ENCODE results near the gene SMG6.

SMG6 gene

GRCh38 chr17:2241823-2242222, 61.8 kb downstream of the SMG6 start:
- no peaks in the 10 kb centered on the region for H3K27me3 ChIP-seq (replicated peaks in 2 of 5; ENCODE audit: control insufficient read depth in 4 of 5, insufficient read depth in 5 of 5, low read length in 4 of 5)
- H3K4me3 ChIP-seq (ENCODE audit: control insufficient read depth in 1 of 7, extremely low read depth in 1 of 7, insufficient read depth in 4 of 7, low read depth in 2 of 7, low read length in 6 of 7) = no peak overlapping the region
- H3K4me1 ChIP-seq (ENCODE audit: control extremely low read depth in 1 of 4, control insufficient read depth in 4 of 4, insufficient read depth in 4 of 4, low read length in 3 of 4) = peaks cover 0 to 4% (median 0%) of the 10 kb centered on the region in 4 experiments
- no peaks in the 10 kb centered on the region for H3K9me3 ChIP-seq (ENCODE audit: control extremely low read depth in 1 of 5, control insufficient read depth in 4 of 5, insufficient read depth in 2 of 5, low read depth in 1 of 5, low read length in 4 of 5)
- H3K36me3 ChIP-seq (ENCODE audit: control insufficient read depth in 4 of 4, insufficient read depth in 4 of 4, low read length in 3 of 4) = peaks cover 7 to 40% (median 17%) of the 10 kb centered on the region in 4 experiments
- no peak overlapping the region for H3K27ac ChIP-seq (ENCODE audit: insufficient read depth in 1 of 2, low read depth in 1 of 2, low read length in 2 of 2, poor library complexity in 1 of 2, severe bottlenecking in 2 of 2)
- ChIA-PET CTCF (interaction anchor here (1.3 to 2.5 kb wide), 4 partner anchors 147 to 186 kb away, joined by 3 to 8 read pairs (median 6); partner anchors contain the start of gene HIC1), POLR2A (no interaction called here)
- 97% methylated on average over 5 of the region's 5 CpGs for WGBS (ENCODE audit: insufficient coverage)
- DNase-seq = no peak

DNA sequence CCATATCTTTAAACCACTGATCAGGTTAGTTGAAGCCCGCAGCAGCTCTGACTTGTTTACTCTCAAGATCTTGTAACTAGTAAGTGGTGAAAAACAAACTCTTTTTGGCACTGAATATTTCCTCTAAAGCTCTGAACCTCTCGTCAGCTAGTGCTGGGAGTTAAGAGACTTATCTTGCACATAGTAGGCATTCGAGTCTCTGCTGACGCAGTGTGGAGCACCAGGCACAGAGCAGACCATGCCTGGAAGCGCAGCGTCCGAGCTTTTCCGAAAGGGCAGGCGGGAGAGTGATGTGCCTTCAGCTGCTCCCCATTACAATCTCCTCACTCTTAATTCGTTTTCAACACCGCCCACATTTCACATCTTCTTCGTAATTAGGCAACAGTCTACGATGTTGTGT, 63.0 kb downstream of the SMG6 start:
- DNase-seq = no peak
- peaks cover 7 to 48% (median 18%) of the 10 kb centered on the region in 4 experiments for H3K36me3 ChIP-seq (ENCODE audit: control insufficient read depth in 4 of 4, insufficient read depth in 4 of 4, low read length in 3 of 4)
- no peak overlapping the region for H3K4me3 ChIP-seq (ENCODE audit: control insufficient read depth in 1 of 7, extremely low read depth in 1 of 7, insufficient read depth in 4 of 7, low read depth in 2 of 7, low read length in 6 of 7)
- H3K9me3 ChIP-seq (ENCODE audit: control extremely low read depth in 1 of 5, control insufficient read depth in 4 of 5, insufficient read depth in 2 of 5, low read depth in 1 of 5, low read length in 4 of 5) = no peaks in the 10 kb centered on the region
- peaks cover 0 to 4% (median 0%) of the 10 kb centered on the region in 4 experiments for H3K4me1 ChIP-seq (ENCODE audit: control extremely low read depth in 1 of 4, control insufficient read depth in 4 of 4, insufficient read depth in 4 of 4, low read length in 3 of 4)
- no peak overlapping the region for H3K27ac ChIP-seq (ENCODE audit: insufficient read depth in 1 of 2, low read depth in 1 of 2, low read length in 2 of 2, poor library complexity in 1 of 2, severe bottlenecking in 2 of 2)
- CTCF ChIA-PET = interaction anchor here (1.3 to 2.5 kb wide), 5 partner anchors 146 to 187 kb away, joined by 3 to 8 read pairs (median 3); partner anchors contain the start of gene HIC1
- WGBS (ENCODE audit: insufficient coverage) = 95% methylated on average over 10 of the region's 13 CpGs
- no peaks in the 10 kb centered on the region for H3K27me3 ChIP-seq (replicated peaks in 2 of 5; ENCODE audit: control insufficient read depth in 4 of 5, insufficient read depth in 5 of 5, low read length in 4 of 5)
- POLR2A ChIA-PET = no interaction called here

DNA sequence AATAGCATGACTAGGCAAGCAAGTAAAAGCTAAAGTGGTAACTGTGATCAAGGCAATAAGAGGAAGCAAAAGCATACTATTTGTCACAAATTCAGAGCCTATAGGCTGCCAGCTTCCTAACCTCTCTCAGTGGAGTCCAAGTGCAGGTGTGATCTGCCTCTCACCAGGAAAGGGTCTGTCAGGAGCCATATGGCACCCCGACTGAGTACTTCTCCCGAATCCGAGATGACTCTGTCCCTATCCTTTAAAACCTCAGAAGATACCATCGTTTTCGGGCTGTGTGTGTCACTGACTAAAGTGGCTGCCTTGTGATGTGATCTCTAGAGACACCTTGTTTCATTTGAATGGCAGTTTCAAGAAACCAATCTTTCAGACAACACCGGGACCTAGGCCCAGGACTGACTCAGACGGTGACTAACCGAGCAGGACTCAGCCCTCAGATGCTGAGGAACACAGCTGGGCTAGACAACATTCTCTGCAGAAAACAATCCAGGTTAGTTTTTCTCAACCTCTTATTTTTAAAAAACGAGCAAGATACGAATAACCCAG, 63.6 kb downstream of the SMG6 start:
- WGBS (ENCODE audit: insufficient coverage) = 93% methylated on average over 8 of the region's 10 CpGs
- DNase-seq = no peak
- H3K36me3 ChIP-seq (ENCODE audit: control insufficient read depth in 4 of 4, insufficient read depth in 4 of 4, low read length in 3 of 4) = peaks cover 10 to 52% (median 24%) of the 10 kb centered on the region in 4 experiments

GRCh38 chr17:2239170-2239551, 64.4 kb downstream of the SMG6 start:
- no peak overlapping the region for H3K4me3 ChIP-seq (ENCODE audit: control insufficient read depth in 1 of 7, extremely low read depth in 1 of 7, insufficient read depth in 4 of 7, low read depth in 2 of 7, low read length in 6 of 7)
- no peak overlapping the region for H3K27ac ChIP-seq (ENCODE audit: insufficient read depth in 1 of 2, low read depth in 1 of 2, low read length in 2 of 2, poor library complexity in 1 of 2, severe bottlenecking in 2 of 2)
- POLR2A ChIA-PET = no interaction called here
- H3K36me3 ChIP-seq (ENCODE audit: control insufficient read depth in 4 of 4, insufficient read depth in 4 of 4, low read length in 3 of 4) = peaks cover 12 to 52% (median 27%) of the 10 kb centered on the region in 4 experiments
- CTCF ChIA-PET = interaction anchor here (1.5 to 2.4 kb wide), 2 partner anchors 181 to 186 kb away, joined by 3 to 8 read pairs; no protein-coding TSS in a partner anchor
- H3K4me1 ChIP-seq (ENCODE audit: control extremely low read depth in 1 of 4, control insufficient read depth in 4 of 4, insufficient read depth in 4 of 4, low read length in 3 of 4) = peaks cover 0 to 4% (median 0%) of the 10 kb centered on the region in 4 experiments
- no peaks in the 10 kb centered on the region for H3K27me3 ChIP-seq (replicated peaks in 2 of 5; ENCODE audit: control insufficient read depth in 4 of 5, insufficient read depth in 5 of 5, low read length in 4 of 5)
- no peaks in the 10 kb centered on the region for H3K9me3 ChIP-seq (ENCODE audit: control extremely low read depth in 1 of 5, control insufficient read depth in 4 of 5, insufficient read depth in 2 of 5, low read depth in 1 of 5, low read length in 4 of 5)
- no CpG with 5 or more reads among the region's 2 CpGs for WGBS (ENCODE audit: insufficient coverage)
- DNase-seq = no peak

More for the DNA sequence above, 63.6 kb downstream of the SMG6 start:
- no peak overlapping the region for H3K27ac ChIP-seq (ENCODE audit: insufficient read depth in 1 of 2, low read depth in 1 of 2, low read length in 2 of 2, poor library complexity in 1 of 2, severe bottlenecking in 2 of 2)
- ChIA-PET CTCF (interaction anchor here (1.5 to 2.5 kb wide), 3 partner anchors 182 to 187 kb away, joined by 3 to 8 read pairs (median 8); partner anchors contain the start of gene HIC1), POLR2A (no interaction called here)
- no peaks in the 10 kb centered on the region for H3K27me3 ChIP-seq (replicated peaks in 2 of 5; ENCODE audit: control insufficient read depth in 4 of 5, insufficient read depth in 5 of 5, low read length in 4 of 5)
- H3K9me3 ChIP-seq (ENCODE audit: control extremely low read depth in 1 of 5, control insufficient read depth in 4 of 5, insufficient read depth in 2 of 5, low read depth in 1 of 5, low read length in 4 of 5) = no peaks in the 10 kb centered on the region
- H3K4me1 ChIP-seq (ENCODE audit: control extremely low read depth in 1 of 4, control insufficient read depth in 4 of 4, insufficient read depth in 4 of 4, low read length in 3 of 4) = peaks cover 0 to 4% (median 0%) of the 10 kb centered on the region in 4 experiments
- no peak overlapping the region for H3K4me3 ChIP-seq (ENCODE audit: control insufficient read depth in 1 of 7, extremely low read depth in 1 of 7, insufficient read depth in 4 of 7, low read depth in 2 of 7, low read length in 6 of 7)

- ChIA-PET CTCF (interaction anchor here (1.2 kb wide), 1 partner anchor 61 kb away, joined by 4 read pairs; no protein-coding TSS in a partner anchor), POLR2A (no interaction called here)
- peaks cover 0 to 4% (median 0%) of the 10 kb centered on the region in 4 experiments for H3K4me1 ChIP-seq (ENCODE audit: control extremely low read depth in 1 of 4, control insufficient read depth in 4 of 4, insufficient read depth in 4 of 4, low read length in 3 of 4)
- H3K9me3 ChIP-seq (ENCODE audit: control extremely low read depth in 1 of 5, control insufficient read depth in 4 of 5, insufficient read depth in 2 of 5, low read depth in 1 of 5, low read length in 4 of 5) = no peaks in the 10 kb centered on the region
- H3K27me3 ChIP-seq (replicated peaks in 2 of 5; ENCODE audit: control insufficient read depth in 4 of 5, insufficient read depth in 5 of 5, low read length in 4 of 5) = no peaks in the 10 kb centered on the region
- no peak for DNase-seq
- H3K4me3 ChIP-seq (ENCODE audit: control insufficient read depth in 1 of 7, extremely low read depth in 1 of 7, insufficient read depth in 4 of 7, low read depth in 2 of 7, low read length in 6 of 7) = no peak overlapping the region
- WGBS (ENCODE audit: insufficient coverage) = 93% methylated on average over 10 of the region's 15 CpGs
- no peak overlapping the region for H3K27ac ChIP-seq (ENCODE audit: insufficient read depth in 1 of 2, low read depth in 1 of 2, low read length in 2 of 2, poor library complexity in 1 of 2, severe bottlenecking in 2 of 2)
- H3K36me3 ChIP-seq (ENCODE audit: control insufficient read depth in 4 of 4, insufficient read depth in 4 of 4, low read length in 3 of 4) = peaks cover 11 to 46% (median 27%) of the 10 kb centered on the region in 4 experiments
Observed at GRCh38 chr17:2238432-2239169, 65.0 kb downstream of the SMG6 start.

DNA sequence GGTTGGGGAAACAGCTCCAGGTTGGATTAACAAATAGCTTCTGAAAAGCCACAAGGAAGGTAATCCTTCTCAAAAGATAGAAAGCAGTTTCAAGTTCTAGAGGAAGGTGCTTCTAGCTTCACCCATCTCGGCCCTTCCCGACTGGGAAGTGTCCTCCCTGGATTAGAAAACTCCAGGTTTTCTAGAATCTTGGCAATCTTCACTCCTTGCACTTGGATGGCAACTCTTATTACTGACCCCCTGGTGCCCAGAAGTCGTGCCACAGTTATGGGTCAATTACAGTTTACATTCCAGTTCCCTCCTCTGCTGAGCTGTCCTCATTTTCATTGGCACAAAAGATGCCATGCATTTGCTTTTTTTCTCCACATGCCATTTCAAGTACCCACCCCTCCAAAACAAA, 65.6 kb downstream of the SMG6 start:
- peaks cover 11 to 44% (median 26%) of the 10 kb centered on the region in 4 experiments for H3K36me3 ChIP-seq (ENCODE audit: control insufficient read depth in 4 of 4, insufficient read depth in 4 of 4, low read length in 3 of 4)
- WGBS (ENCODE audit: insufficient coverage) = 87% methylated on average over 3 of the region's 3 CpGs
- ChIA-PET CTCF (interaction anchor here (1.2 to 1.3 kb wide), 2 partner anchors 60 to 143 kb away, joined by 3 to 4 read pairs; no protein-coding TSS in a partner anchor), POLR2A (no interaction called here)
- DNase-seq = no peak
- no peaks in the 10 kb centered on the region for H3K27me3 ChIP-seq (replicated peaks in 2 of 5; ENCODE audit: control insufficient read depth in 4 of 5, insufficient read depth in 5 of 5, low read length in 4 of 5)
- H3K4me3 ChIP-seq (ENCODE audit: control insufficient read depth in 1 of 7, extremely low read depth in 1 of 7, insufficient read depth in 4 of 7, low read depth in 2 of 7, low read length in 6 of 7) = no peak overlapping the region
- no peaks in the 10 kb centered on the region for H3K9me3 ChIP-seq (ENCODE audit: control extremely low read depth in 1 of 5, control insufficient read depth in 4 of 5, insufficient read depth in 2 of 5, low read depth in 1 of 5, low read length in 4 of 5)
- H3K4me1 ChIP-seq (ENCODE audit: control extremely low read depth in 1 of 4, control insufficient read depth in 4 of 4, insufficient read depth in 4 of 4, low read length in 3 of 4) = peaks cover 0 to 4% (median 0%) of the 10 kb centered on the region in 4 experiments
- H3K27ac ChIP-seq (ENCODE audit: insufficient read depth in 1 of 2, low read depth in 1 of 2, low read length in 2 of 2, poor library complexity in 1 of 2, severe bottlenecking in 2 of 2) = no peak overlapping the region

GRCh38 chr17:2237521-2237921, 66.1 kb downstream of the SMG6 start:
- Histone ChIP-seq H3K27ac (ENCODE audit: insufficient read depth in 1 of 2, low read depth in 1 of 2, low read length in 2 of 2, poor library complexity in 1 of 2, severe bottlenecking in 2 of 2) (no peak overlapping the region), H3K9me3 (ENCODE audit: control extremely low read depth in 1 of 5, control insufficient read depth in 4 of 5, insufficient read depth in 2 of 5, low read depth in 1 of 5, low read length in 4 of 5) (no peaks in the 10 kb centered on the region), H3K36me3 (ENCODE audit: control insufficient read depth in 4 of 4, insufficient read depth in 4 of 4, low read length in 3 of 4) (peaks cover 9 to 42% (median 26%) of the 10 kb centered on the region in 4 experiments), H3K4me1 (ENCODE audit: control extremely low read depth in 1 of 4, control insufficient read depth in 4 of 4, insufficient read depth in 4 of 4, low read length in 3 of 4) (peaks cover 0 to 4% (median 0%) of the 10 kb centered on the region in 4 experiments), H3K4me3 (ENCODE audit: control insufficient read depth in 1 of 7, extremely low read depth in 1 of 7, insufficient read depth in 4 of 7, low read depth in 2 of 7, low read length in 6 of 7) (no peak overlapping the region), H3K27me3 (replicated peaks in 2 of 5; ENCODE audit: control insufficient read depth in 4 of 5, insufficient read depth in 5 of 5, low read length in 4 of 5) (no peaks in the 10 kb centered on the region)
- 94% methylated on average over 2 of the region's 5 CpGs for WGBS (ENCODE audit: insufficient coverage)
- ChIA-PET POLR2A (no interaction called here), CTCF (interaction anchor here (1.2 to 1.3 kb wide), 2 partner anchors 60 to 143 kb away, joined by 3 to 4 read pairs; no protein-coding TSS in a partner anchor)
- DNase-seq = no peak

Measured in common myeloid progenitor, CD34-positive (primary cell).